OCI-LY7 (cell line): ENCODE results near the gene PDC. TPM values are rescaled to one million over a fixed set of nuclear protein-coding genes. Genes with fewer than 3 reads are reported as not detected.

Experiments used
- BruUV-seq: library from RNA; stranded (reverse); fragments of 400-500 nt; replicated peaks from 2 replicates; lab custom pipeline; 2021; lab: Mats Ljungman, UMichigan
- CTCF ChIA-PET: fragments of 300-600 bp; sonication (Branson Sonifier 250); formaldehyde crosslinking; loops from one replicate; lab custom pipeline; 2022; ENCODE audit warnings: antibody characterized with exemption; ENCODE audit not compliant: unreplicated experiment; lab: Charles Lee
- POLR2A ChIA-PET: fragments of 300-600 bp; sonication (Branson Sonifier 250); formaldehyde crosslinking; loops from one replicate; lab custom pipeline; 2022; ENCODE audit warnings: antibody characterized with exemption; lab: Charles Lee
- DNase-seq: peaks from one replicate; pipeline ENCODE4 v3.0.0-alpha.2; 2015; ENCODE audit warnings: low spot score
- H2AFZ ChIP-seq: fragments of 200-600 bp; sonication (generic), shearing (Covaris generic); 2 replicates; pipeline ENCODE4 v1.6.1; 2014; ENCODE audit warnings: mild to moderate bottlenecking, antibody characterized with exemption, low read length, moderate library complexity
- H3K27ac ChIP-seq: fragments of 200-600 bp; sonication (generic); 2 replicates; pipeline ENCODE4 v1.5.1; 2014; ENCODE audit warnings: mixed run types, low read depth, mild to moderate bottlenecking, moderate library complexity, low read length, inconsistent platforms; ENCODE audit not compliant: poor library complexity, severe bottlenecking
- H3K36me3 ChIP-seq: fragments of 200-600 bp; sonication (generic); 2 replicates; pipeline ENCODE4 v1.6.1; 2014; ENCODE audit warnings: mild to moderate bottlenecking, antibody characterized with exemption, low read length, moderate library complexity, mixed read lengths; ENCODE audit not compliant: insufficient read depth
- H3K4me1 ChIP-seq: fragments of 200-600 bp; sonication (generic); 2 replicates; pipeline ENCODE4 v1.5.1; 2014; ENCODE audit warnings: mild to moderate bottlenecking, low read length; ENCODE audit not compliant: insufficient read depth, poor library complexity, severe bottlenecking
- H3K4me2 ChIP-seq: fragments of 200-600 bp; sonication (generic); 2 replicates; pipeline ENCODE4 v1.6.1; 2014; ENCODE audit warnings: mild to moderate bottlenecking, low read length
- H3K4me3 ChIP-seq: fragments of 200-600 bp; sonication (generic); 2 replicates; pipeline ENCODE4 v1.5.1; 2014; ENCODE audit warnings: mild to moderate bottlenecking, low read depth, low read length; ENCODE audit not compliant: poor library complexity, severe bottlenecking
- H3K79me2 ChIP-seq: fragments of 200-600 bp; sonication (generic); 2 replicates; pipeline ENCODE4 v1.6.1; 2016; ENCODE audit warnings: low read depth, mild to moderate bottlenecking, low read length, moderate library complexity, mixed read lengths; ENCODE audit not compliant: insufficient read depth
- H3K9me2 ChIP-seq: fragments of 200-600 bp; sonication (generic); 2 replicates; pipeline ENCODE4 v1.6.1; 2016; ENCODE audit warnings: mild to moderate bottlenecking, low read length, mixed read lengths; ENCODE audit not compliant: insufficient read depth
- H3K9me3 ChIP-seq: fragments of 200-600 bp; sonication (generic); 2 replicates; pipeline ENCODE4 v1.6.1; 2014; ENCODE audit warnings: mild to moderate bottlenecking, mixed run types, low read length, mixed read lengths
- H4K20me1 ChIP-seq: fragments of 200-600 bp; sonication (generic); 2 replicates; pipeline ENCODE4 v1.6.1; 2014; ENCODE audit warnings: mild to moderate bottlenecking, antibody characterized with exemption, low read length, moderate library complexity, mixed read lengths; ENCODE audit not compliant: insufficient read depth
- EZH2phosphoT487 ChIP-seq: fragments of 200-600 bp; sonication (generic); IDR thresholded peaks from 2 replicates; pipeline ENCODE4 v1.6.1; 2018; ENCODE audit warnings: low read depth, borderline replicate concordance, mild to moderate bottlenecking, mixed run types, antibody characterized with exemption, low read length, moderate library complexity, mixed read lengths
- intact Hi-C: fragments of 100-400 bp; cut with micrococcal nuclease; formaldehyde crosslinking; loops from one replicate; pipeline ENCODE4 v1.10.0; 2022; ENCODE audit not compliant: unreplicated experiment
- total RNA-seq, 2 experiments: library from RNA; depleted of rRNA in 1 of 2; stranded (reverse); fragments of >200 nt in 1 of 2; shearing (Covaris generic) in 1 of 2; gene quantifications; 2 replicates each; pipeline ENCODE4 v1.2.3, GENCODE V29; 2014 to 2022
- TF ChIP-seq, protein P1 (sequence below): fragments of 200-600 bp; sonication (generic); conservative IDR thresholded peaks from 2 replicates; pipeline ENCODE4 v1.5.1; 2014; ENCODE audit warnings: mild to moderate bottlenecking, antibody characterized with exemption, low read length, moderate library complexity, mixed read lengths

Gene PDC
- total RNA-seq, 2 experiments from 2014 or later: not detected

DNA sequence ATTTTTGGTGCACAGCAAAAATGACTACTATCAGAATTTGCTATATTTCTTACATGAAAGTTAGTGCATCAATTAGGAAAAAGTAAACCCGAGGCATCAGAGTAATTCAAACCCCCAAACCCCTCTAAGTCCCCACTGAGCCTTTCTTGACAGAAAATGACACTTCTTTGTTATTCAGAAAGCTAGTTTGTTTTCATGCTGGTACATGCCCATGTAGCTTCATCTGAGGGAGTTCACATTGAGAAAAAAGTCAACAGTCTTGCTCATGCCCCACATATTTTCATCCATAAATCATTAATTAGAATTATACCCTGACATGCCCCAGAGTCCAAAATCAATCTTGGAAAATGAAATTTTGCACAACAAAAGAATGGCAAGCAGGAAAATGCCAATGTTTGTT lies 39.9 kb upstream of the PDC start:
- no peaks in the 10 kb centered on the region for H3K79me2 ChIP-seq
- no peaks in the 10 kb centered on the region for H3K4me1 ChIP-seq
- no TSS peak for BruUV-seq
- H3K9me2 ChIP-seq: no peaks in the 10 kb centered on the region
- no peak overlapping the region for H2AFZ ChIP-seq
- TF ChIP-seq EZH2phosphoT487: no peak
- TF ChIP-seq, protein P1, sequence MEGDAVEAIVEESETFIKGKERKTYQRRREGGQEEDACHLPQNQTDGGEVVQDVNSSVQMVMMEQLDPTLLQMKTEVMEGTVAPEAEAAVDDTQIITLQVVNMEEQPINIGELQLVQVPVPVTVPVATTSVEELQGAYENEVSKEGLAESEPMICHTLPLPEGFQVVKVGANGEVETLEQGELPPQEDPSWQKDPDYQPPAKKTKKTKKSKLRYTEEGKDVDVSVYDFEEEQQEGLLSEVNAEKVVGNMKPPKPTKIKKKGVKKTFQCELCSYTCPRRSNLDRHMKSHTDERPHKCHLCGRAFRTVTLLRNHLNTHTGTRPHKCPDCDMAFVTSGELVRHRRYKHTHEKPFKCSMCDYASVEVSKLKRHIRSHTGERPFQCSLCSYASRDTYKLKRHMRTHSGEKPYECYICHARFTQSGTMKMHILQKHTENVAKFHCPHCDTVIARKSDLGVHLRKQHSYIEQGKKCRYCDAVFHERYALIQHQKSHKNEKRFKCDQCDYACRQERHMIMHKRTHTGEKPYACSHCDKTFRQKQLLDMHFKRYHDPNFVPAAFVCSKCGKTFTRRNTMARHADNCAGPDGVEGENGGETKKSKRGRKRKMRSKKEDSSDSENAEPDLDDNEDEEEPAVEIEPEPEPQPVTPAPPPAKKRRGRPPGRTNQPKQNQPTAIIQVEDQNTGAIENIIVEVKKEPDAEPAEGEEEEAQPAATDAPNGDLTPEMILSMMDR: no peak
- H4K20me1 ChIP-seq: no peaks in the 10 kb centered on the region
- DNase-seq: no peak
- no peak overlapping the region for H3K4me3 ChIP-seq
- ChIA-PET CTCF (no interaction called here), POLR2A (no interaction called here)
- H3K4me2 ChIP-seq: no peak overlapping the region
- no peak overlapping the region for H3K27ac ChIP-seq
- H3K9me3 ChIP-seq: no peaks in the 10 kb centered on the region
- H3K36me3 ChIP-seq: no peaks in the 10 kb centered on the region
- intact Hi-C loops: no loop called here

DNA sequence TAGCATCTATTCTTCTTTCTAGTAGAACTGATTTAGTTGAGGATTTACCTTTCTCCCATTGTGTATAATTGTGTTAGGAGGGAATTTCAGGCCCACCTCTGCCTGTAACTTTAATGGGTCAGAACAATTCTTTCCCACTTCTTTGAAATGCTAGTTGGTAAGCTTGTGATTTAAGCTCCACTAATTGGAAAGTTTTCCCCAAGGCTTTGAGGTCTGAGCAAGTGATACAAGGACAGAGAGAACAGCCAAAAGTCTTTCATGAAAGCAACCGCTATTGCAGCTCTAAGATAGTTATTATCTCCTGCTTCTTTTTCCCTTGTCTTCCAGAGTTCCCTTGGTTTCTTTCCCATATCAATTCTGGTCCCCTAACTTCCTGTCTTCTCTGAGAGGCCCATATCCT lies 38.7 kb upstream of the PDC start:
- no TSS peak for BruUV-seq
- H2AFZ ChIP-seq: no peak overlapping the region
- no peaks in the 10 kb centered on the region for H3K79me2 ChIP-seq
- no peaks in the 10 kb centered on the region for H3K4me1 ChIP-seq
- H3K27ac ChIP-seq: no peak overlapping the region
- H3K9me2 ChIP-seq: no peaks in the 10 kb centered on the region
- ChIA-PET POLR2A (interaction anchor here (0.5 kb wide), 1 partner anchor 19 kb away, joined by 3 read pairs; no protein-coding TSS in a partner anchor), CTCF (no interaction called here)
- intact Hi-C loops: no loop called here
- no peaks in the 10 kb centered on the region for H3K9me3 ChIP-seq
- H3K4me3 ChIP-seq: no peak overlapping the region
- TF ChIP-seq EZH2phosphoT487: no peak
- TF ChIP-seq, protein P1: no peak
- no peaks in the 10 kb centered on the region for H4K20me1 ChIP-seq
- no peak overlapping the region for H3K4me2 ChIP-seq
- DNase-seq: no peak
- H3K36me3 ChIP-seq: no peaks in the 10 kb centered on the region

DNA sequence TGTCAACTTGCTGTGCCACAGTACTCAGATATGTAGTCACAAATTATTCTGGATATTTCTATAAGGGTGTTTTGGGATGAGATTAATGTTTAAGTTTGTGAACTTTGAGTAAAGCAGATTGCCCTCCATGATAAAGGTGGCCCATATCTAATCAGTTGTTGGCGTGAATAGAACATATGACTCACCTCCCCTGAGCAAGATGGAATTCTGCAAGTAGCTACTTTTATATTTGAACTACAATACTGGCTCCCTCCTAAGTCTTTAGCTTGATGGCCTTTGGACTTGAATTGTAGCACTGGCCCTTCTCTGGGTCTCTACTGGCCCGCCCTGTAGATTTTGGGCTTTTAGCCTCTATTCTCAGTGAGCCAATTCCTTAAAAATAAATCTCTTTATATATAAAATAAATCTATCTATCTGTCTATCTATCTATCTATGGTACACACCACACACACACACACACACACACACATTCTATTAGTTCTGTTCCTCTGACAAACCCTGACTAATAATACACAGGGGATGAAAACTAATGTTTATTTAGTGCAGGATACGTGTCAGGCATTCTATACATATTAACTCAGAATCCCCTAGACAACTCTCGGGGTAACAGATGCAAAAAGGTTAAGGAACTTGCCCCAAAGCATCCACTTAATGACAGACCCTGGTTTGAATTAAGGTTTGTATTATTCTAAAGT lies 37.9 kb upstream of the PDC start:
- no peak for TF ChIP-seq EZH2phosphoT487
- TF ChIP-seq, protein P1: no peak
- H3K9me2 ChIP-seq: no peaks in the 10 kb centered on the region
- no peaks in the 10 kb centered on the region for H3K9me3 ChIP-seq
- no peak overlapping the region for H3K4me3 ChIP-seq
- no peaks in the 10 kb centered on the region for H3K4me1 ChIP-seq
- no peak overlapping the region for H2AFZ ChIP-seq
- POLR2A ChIA-PET: interaction anchor here (0.6 to 1.1 kb wide), 2 partner anchors 15 to 1540 kb away, joined by 3 read pairs; no protein-coding TSS in a partner anchor
- CTCF ChIA-PET: no interaction called here
- H4K20me1 ChIP-seq: no peaks in the 10 kb centered on the region
- H3K4me2 ChIP-seq: no peak overlapping the region
- no peaks in the 10 kb centered on the region for H3K79me2 ChIP-seq
- intact Hi-C loops: no loop called here
- DNase-seq: no peak
- H3K36me3 ChIP-seq: no peaks in the 10 kb centered on the region
- no TSS peak for BruUV-seq
- H3K27ac ChIP-seq: no peak overlapping the region
